HepG2 (cell line): ENCODE results near the gene HOXD3. TPM values are rescaled to one million over a fixed set of nuclear protein-coding genes. Genes with fewer than 3 reads are reported as not detected.

ENCODE experiments used
- ATAC-seq: fragments of 200-7000 bp; cut with Tn5 transposase; 3 replicates; pipeline ENCODE4 v1.9.1; 2020; ENCODE audit warnings: mild to moderate bottlenecking, moderate library complexity
- BruUV-seq: library from RNA; stranded (reverse); fragments of 400-500 nt; replicated peaks from 2 replicates; lab custom pipeline; 2021; lab: Mats Ljungman, UMichigan
- CTCF ChIA-PET: fragments of 300-600 bp; formaldehyde crosslinking; extraction: SDS; loops from one replicate; lab custom pipeline; 2021; ENCODE audit warnings: low total read pairs, inconsistent platforms, low intra/inter-chr PET ratio; lab: Yijun Ruan, JAX
- POLR2A ChIA-PET: fragments of 350-600 bp; sonication (Branson Sonifier 250); formaldehyde crosslinking; loops from one replicate; lab custom pipeline; 2020; ENCODE audit warnings: antibody characterized with exemption, inconsistent platforms; lab: Yijun Ruan, JAX
- DNase-seq: peaks from one replicate; pipeline ENCODE4 v3.0.0-alpha.2; 2015; ENCODE audit warnings: low spot score
- FAIRE-seq: peaks from 3 replicates; lab custom pipeline; 2011; peaks lifted over from hg19 to GRCh38; lab: Jason Lieb, UNC
- H2AFZ ChIP-seq: one replicate; pipeline ENCODE4 v1.6.1; 2011; ENCODE audit warnings: low read length, inconsistent platforms
- H3K27ac ChIP-seq: fragments of 300-600 bp; 3 replicates; pipeline ENCODE4 v1.8.0; 2011; ENCODE audit warnings: mixed run types, mild to moderate bottlenecking, mixed read lengths, low read length, inconsistent platforms; ENCODE audit not compliant: insufficient read depth; ENCODE audit errors: extremely low read length
- H3K27me3 ChIP-seq, 2 experiments: fragments of 200-600 bp in 1 of 2; 2 replicates in 1 of 2; 3 replicates in 1 of 2; pipeline versions ENCODE4 v1.6.0 to v1.8.0; 2011; ENCODE audit warnings: low read length in 2 of 2, mild to moderate bottlenecking in 2 of 2, moderate library complexity in 2 of 2, inconsistent platforms in 1 of 2; ENCODE audit not compliant: insufficient read depth in 2 of 2, control insufficient read depth in 1 of 2
- H3K36me3 ChIP-seq, 2 experiments: fragments of 200-600 bp in 1 of 2; replicated peaks in 1 of 2; 2 replicates in 1 of 2; 3 replicates in 1 of 2; pipeline versions ENCODE4 v1.5.1 to v1.8.0; 2011; ENCODE audit warnings: low read length in 2 of 2, inconsistent platforms in 1 of 2; ENCODE audit not compliant: insufficient read depth in 2 of 2, control insufficient read depth in 1 of 2
- H3K4me1 ChIP-seq: 2 replicates; pipeline ENCODE4 v1.5.1; 2012; ENCODE audit warnings: low read length, inconsistent platforms; ENCODE audit not compliant: insufficient read depth
- H3K4me2 ChIP-seq: 2 replicates; pipeline ENCODE4 v1.6.0; 2011; ENCODE audit warnings: low read depth, low read length, inconsistent platforms
- H3K4me3 ChIP-seq, 3 experiments: fragments of 200-600 bp in 1 of 3; sonication (generic), shearing (Covaris generic) in 1 of 3; replicated peaks in 1 of 3; 2 replicates each; pipeline ENCODE4 v1.5.1; 2011 to 2016; ENCODE audit warnings: low read length in 3 of 3, inconsistent platforms in 2 of 3, low read depth in 2 of 3, mild to moderate bottlenecking in 2 of 3, control low read depth in 1 of 3, mixed read lengths in 1 of 3; ENCODE audit not compliant: insufficient read depth in 1 of 3
- H3K79me2 ChIP-seq: one replicate; pipeline ENCODE4 v1.6.1; 2011; ENCODE audit warnings: low read length, inconsistent platforms; ENCODE audit not compliant: insufficient read depth
- H3K9ac ChIP-seq: 2 replicates; pipeline ENCODE4 v1.6.0; 2011; ENCODE audit warnings: mild to moderate bottlenecking, low read depth, low read length, inconsistent platforms; ENCODE audit not compliant: insufficient read depth
- H3K9me3 ChIP-seq: 2 replicates; pipeline ENCODE4 v1.5.1; 2012; ENCODE audit warnings: mild to moderate bottlenecking, low read length
- H4K20me1 ChIP-seq: 2 replicates; pipeline ENCODE4 v1.6.0; 2011; ENCODE audit warnings: inconsistent platforms, mild to moderate bottlenecking, low read length, moderate library complexity; ENCODE audit not compliant: insufficient read depth
- CENPX ChIP-seq: sonication (generic); formaldehyde crosslinking; IDR thresholded peaks from 2 replicates; pipeline ENCODE4 v1.9.0; 2021; ENCODE audit warnings: mild to moderate bottlenecking, missing genetic modification reagents, moderate library complexity
- ZNF383 ChIP-seq: sonication (generic); formaldehyde crosslinking; IDR thresholded peaks from 2 replicates; pipeline ENCODE4 v1.4.0; 2020; ENCODE audit warnings: missing genetic modification reagents, mild to moderate bottlenecking, borderline replicate concordance
- ZNF7 ChIP-seq: IDR thresholded peaks from 2 replicates; pipeline ENCODE4 v1.6.1; 2016; ENCODE audit warnings: missing biosample characterization, missing genetic modification reagents
- ZNF788 ChIP-seq: sonication (generic); formaldehyde crosslinking; IDR thresholded peaks from 2 replicates; pipeline ENCODE4 v1.5.0; 2020; ENCODE audit warnings: mild to moderate bottlenecking, missing genetic modification reagents, borderline replicate concordance
- WGBS: methylation state at CpG from one replicate; pipeline ENCODE4 v1.1.6; 2017; ENCODE audit warnings: low lambda C conversion rate; 5-methylcytosine and 5-hydroxymethylcytosine counted together
- in situ Hi-C: cut with HindIII; loops from 2 replicates; pipeline ENCODE4 v1.10.0; 2017; ENCODE audit warnings: low pct_unique_long_range_greater_than_20kb; ENCODE audit not compliant: extremely low pct_ligation_motif_present
- intact Hi-C: fragments of 100-400 bp; cut with micrococcal nuclease; formaldehyde crosslinking; loops from one replicate; pipeline ENCODE4 v1.10.0; 2022; ENCODE audit not compliant: unreplicated experiment
- polyA plus RNA-seq, 8 experiments: library from polyadenylated mRNA; depleted of rRNA in 3 of 8; stranded (reverse) in 7 of 8; unstranded in 1 of 8; fragments of >200 nt; fragmentation: Illumina TruSeq in 4 of 8; extraction: Trizol in 4 of 8; gene quantifications; 2 replicates each; pipeline versions ENCODE4 v1.2.1 to v1.2.3, GENCODE V29; 2011 to 2016; ENCODE audit warnings: low read depth in 4 of 8, missing spikeins in 1 of 8, mixed read lengths in 1 of 8; ENCODE audit not compliant: insufficient read depth in 1 of 8
- total RNA-seq, 5 experiments: library from RNA; depleted of rRNA; stranded (reverse); fragments of >200 nt; fragmentation: Illumina TruSeq; extraction: Trizol; gene quantifications; 2 replicates each; pipeline ENCODE4 v1.2.3, GENCODE V29; 2016; ENCODE audit warnings: low read depth in 1 of 5
- TF ChIP-seq, protein P1 (sequence below): fragments of 450-650 bp; IDR thresholded peaks from 2 replicates; pipeline ENCODE4 v1.6.1; 2017; ENCODE audit warnings: mild to moderate bottlenecking

HOXD3 gene
- total and polyA plus RNA-seq, 2 of the 13 experiments (the other 11 are each of a cell fraction or from before 2014, with no cell fraction given), result 0.05 to 0.09 TPM

DNA sequence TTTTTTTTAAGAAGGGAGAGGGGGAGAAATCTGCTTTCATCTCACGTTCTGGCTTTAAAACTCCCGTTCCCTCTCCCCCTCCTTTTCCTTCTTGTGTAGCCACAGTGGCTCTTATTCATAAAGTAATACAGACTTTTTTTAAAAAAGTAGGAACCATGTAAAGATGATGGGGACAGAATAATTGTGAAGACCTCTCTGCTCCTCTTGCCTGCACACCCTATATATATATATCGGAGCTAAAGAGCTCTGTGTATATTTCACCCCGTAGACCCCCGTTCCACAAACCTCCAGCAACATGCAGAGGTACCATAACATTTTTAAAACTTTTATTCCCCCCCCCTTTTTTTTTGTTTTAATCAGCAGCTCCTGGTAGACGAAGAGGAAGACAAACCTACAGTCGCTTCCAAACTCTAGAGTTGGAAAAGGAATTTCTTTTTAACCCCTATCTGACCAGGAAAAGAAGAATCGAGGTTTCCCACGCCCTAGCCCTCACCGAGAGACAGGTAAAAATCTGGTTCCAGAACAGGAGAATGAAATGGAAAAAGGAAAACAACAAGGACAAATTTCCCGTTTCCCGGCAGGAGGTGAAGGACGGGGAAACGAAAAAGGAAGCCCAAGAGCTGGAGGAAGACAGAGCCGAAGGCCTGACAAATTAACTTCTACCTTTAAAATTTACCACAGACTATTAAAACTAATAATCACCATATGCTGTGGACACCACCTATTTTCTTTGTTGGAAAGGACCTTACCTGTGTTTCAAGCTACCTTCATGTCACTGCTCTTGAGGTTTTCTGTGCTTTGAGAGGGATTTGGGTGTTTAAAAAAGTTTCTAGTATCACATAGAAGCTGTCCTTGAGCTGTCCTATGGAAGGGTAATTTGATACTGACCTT lies 25.9 kb upstream of the HOXD3 start:
- no peak for DNase-seq
- Histone ChIP-seq H3K4me1 (no peaks in the 10 kb centered on the region), H3K9me3 (no peaks in the 10 kb centered on the region), H3K9ac (no peak overlapping the region), H3K36me3 (no peaks in the 10 kb centered on the region), H3K4me3 (no peak overlapping the region), H3K79me2 (no peaks in the 10 kb centered on the region), H3K27me3 (peaks cover 10 to 81% of the 10 kb centered on the region in 2 experiments), H3K27ac (no peak overlapping the region), H4K20me1 (no peaks in the 10 kb centered on the region), H2AFZ (no peak overlapping the region), H3K4me2 (no peak overlapping the region)
- intact Hi-C loops, result no loop called here
- ChIA-PET POLR2A (no interaction called here), CTCF (no interaction called here)
- FAIRE-seq, result no peak
- BruUV-seq, result no TSS peak
- 12% methylated on average over 15 of the region's 15 CpGs for WGBS
- TF ChIP-seq CENPX (CRISPR knock-in tag) (no peak), ZNF7 (no peak), ZNF788 (CRISPR knock-in tag) (no peak), ZNF383 (CRISPR knock-in tag) (no peak)
- TF ChIP-seq, protein P1, sequence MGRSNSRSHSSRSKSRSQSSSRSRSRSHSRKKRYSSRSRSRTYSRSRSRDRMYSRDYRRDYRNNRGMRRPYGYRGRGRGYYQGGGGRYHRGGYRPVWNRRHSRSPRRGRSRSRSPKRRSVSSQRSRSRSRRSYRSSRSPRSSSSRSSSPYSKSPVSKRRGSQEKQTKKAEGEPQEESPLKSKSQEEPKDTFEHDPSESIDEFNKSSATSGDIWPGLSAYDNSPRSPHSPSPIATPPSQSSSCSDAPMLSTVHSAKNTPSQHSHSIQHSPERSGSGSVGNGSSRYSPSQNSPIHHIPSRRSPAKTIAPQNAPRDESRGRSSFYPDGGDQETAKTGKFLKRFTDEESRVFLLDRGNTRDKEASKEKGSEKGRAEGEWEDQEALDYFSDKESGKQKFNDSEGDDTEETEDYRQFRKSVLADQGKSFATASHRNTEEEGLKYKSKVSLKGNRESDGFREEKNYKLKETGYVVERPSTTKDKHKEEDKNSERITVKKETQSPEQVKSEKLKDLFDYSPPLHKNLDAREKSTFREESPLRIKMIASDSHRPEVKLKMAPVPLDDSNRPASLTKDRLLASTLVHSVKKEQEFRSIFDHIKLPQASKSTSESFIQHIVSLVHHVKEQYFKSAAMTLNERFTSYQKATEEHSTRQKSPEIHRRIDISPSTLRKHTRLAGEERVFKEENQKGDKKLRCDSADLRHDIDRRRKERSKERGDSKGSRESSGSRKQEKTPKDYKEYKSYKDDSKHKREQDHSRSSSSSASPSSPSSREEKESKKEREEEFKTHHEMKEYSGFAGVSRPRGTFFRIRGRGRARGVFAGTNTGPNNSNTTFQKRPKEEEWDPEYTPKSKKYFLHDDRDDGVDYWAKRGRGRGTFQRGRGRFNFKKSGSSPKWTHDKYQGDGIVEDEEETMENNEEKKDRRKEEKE, result no peak
- ATAC-seq, result no peak
- in situ Hi-C loops, result no loop called here
